Mesendoderm (in vitro differentiated cells): ENCODE measurements around the gene WDR26.

ENCODE experiments used
- DNase-seq: peaks from one replicate; pipeline ENCODE4 v3.0.0; 2013
- H2AK5ac ChIP-seq: 2 replicates; pipeline ENCODE4 v1.6.1; 2013; ENCODE audit warnings: low read length, inconsistent platforms
- H2BK120ac ChIP-seq: 2 replicates; pipeline ENCODE4 v1.6.1; 2013; ENCODE audit warnings: low read depth, mild to moderate bottlenecking, low read length, moderate library complexity, mixed read lengths
- H2BK15ac ChIP-seq: replicated peaks from 2 replicates; pipeline ENCODE4 v1.6.1; 2013; ENCODE audit warnings: low read depth, mild to moderate bottlenecking, moderate library complexity
- H2BK5ac ChIP-seq: 2 replicates; pipeline ENCODE4 v1.6.1; 2013; ENCODE audit warnings: low read length, inconsistent platforms
- H3K18ac ChIP-seq: 2 replicates; pipeline ENCODE4 v1.6.1; 2013; ENCODE audit warnings: mild to moderate bottlenecking, low read length, mixed read lengths
- H3K23ac ChIP-seq: one replicate; pipeline ENCODE4 v1.6.1; 2013; ENCODE audit warnings: low read length
- H3K27ac ChIP-seq: 2 replicates; pipeline ENCODE4 v1.5.1; 2013; ENCODE audit warnings: low read depth, mild to moderate bottlenecking, inconsistent platforms, low read length, moderate library complexity
- H3K27me3 ChIP-seq: 2 replicates; pipeline ENCODE4 v1.6.1; 2013; ENCODE audit warnings: low read length, control low read depth, mild to moderate bottlenecking, inconsistent platforms; ENCODE audit not compliant: insufficient read depth, poor library complexity
- H3K36me3 ChIP-seq: 2 replicates; pipeline ENCODE4 v1.6.1; 2013; ENCODE audit warnings: low read length, inconsistent platforms; ENCODE audit not compliant: control insufficient read depth, insufficient read depth
- H3K4ac ChIP-seq: one replicate; pipeline ENCODE4 v1.6.1; 2013; ENCODE audit warnings: low read depth, mild to moderate bottlenecking, low read length, moderate library complexity
- H3K4me1 ChIP-seq: 2 replicates; pipeline ENCODE4 v1.6.1; 2013; ENCODE audit warnings: low read depth, low read length, inconsistent platforms; ENCODE audit not compliant: control insufficient read depth
- H3K4me2 ChIP-seq: 2 replicates; pipeline ENCODE4 v1.6.1; 2013; ENCODE audit warnings: low read length
- H3K4me3 ChIP-seq: 2 replicates; pipeline ENCODE4 v1.5.1; 2013; ENCODE audit warnings: mild to moderate bottlenecking, low read length
- H3K56ac ChIP-seq: one replicate; pipeline ENCODE4 v1.6.1; 2013; ENCODE audit warnings: low read length
- H3K79me1 ChIP-seq: 2 replicates; pipeline ENCODE4 v1.6.1; 2013; ENCODE audit warnings: low read length, inconsistent platforms
- H3K79me2 ChIP-seq: 2 replicates; pipeline ENCODE4 v1.6.1; 2013; ENCODE audit warnings: mild to moderate bottlenecking, low read length; ENCODE audit not compliant: control insufficient read depth, insufficient read depth
- H3K9ac ChIP-seq: 2 replicates; pipeline ENCODE4 v1.6.1; 2013; ENCODE audit warnings: low read length, inconsistent platforms
- H4K5ac ChIP-seq: one replicate; pipeline ENCODE4 v1.6.1; 2013; ENCODE audit warnings: low read length
- H4K8ac ChIP-seq: one replicate; pipeline ENCODE4 v1.6.1; 2013; ENCODE audit warnings: low read depth, mild to moderate bottlenecking, control low read depth, low read length, moderate library complexity
- WGBS: extraction: QIAGEN DNeasy Blood & Tissue Kit; methylation state at CpG from one replicate; pipeline ENCODE4 v1.1.7; 2013; ENCODE audit warnings: low lambda C conversion rate, missing lambda C conversion rate; ENCODE audit not compliant: insufficient coverage; ENCODE audit errors: extremely low coverage; 5-methylcytosine and 5-hydroxymethylcytosine counted together

Gene WDR26

GRCh38 chr1:224472806-224473205, 38.2 kb upstream of the WDR26 start:
- Histone ChIP-seq H4K8ac (no peak overlapping the region), H3K9ac (no peak overlapping the region), H3K4me2 (no peak overlapping the region), H3K79me2 (no peaks in the 10 kb centered on the region), H3K18ac (no peak overlapping the region), H3K27me3 (no peaks in the 10 kb centered on the region), H3K36me3 (no peaks in the 10 kb centered on the region), H4K5ac (no peak overlapping the region), H3K4me1 (no peaks in the 10 kb centered on the region), H3K4ac (no peak overlapping the region), H2BK120ac (no peak overlapping the region), H3K4me3 (no peak overlapping the region), H2BK15ac (no peak overlapping the region), H3K79me1 (no peaks in the 10 kb centered on the region), H2AK5ac (no peak overlapping the region), H3K56ac (no peak overlapping the region), H3K23ac (no peak overlapping the region), H3K27ac (no peak overlapping the region), H2BK5ac (no peak overlapping the region)
- no peak for DNase-seq
- no CpG with 5 or more reads among the region's 1 CpG for WGBS

GRCh38 chr1:224466154-224466553, 31.6 kb upstream of the WDR26 start:
- Histone ChIP-seq H3K27me3 (no peaks in the 10 kb centered on the region), H4K8ac (no peak overlapping the region), H2BK120ac (no peak overlapping the region), H2BK5ac (no peak overlapping the region), H2AK5ac (no peak overlapping the region), H3K23ac (no peak overlapping the region), H3K18ac (no peak overlapping the region), H3K27ac (no peak overlapping the region), H2BK15ac (no peak overlapping the region), H3K79me2 (no peaks in the 10 kb centered on the region), H4K5ac (no peak overlapping the region), H3K4ac (no peak overlapping the region), H3K56ac (no peak overlapping the region), H3K4me1 (no peaks in the 10 kb centered on the region), H3K79me1 (no peaks in the 10 kb centered on the region), H3K4me2 (no peak overlapping the region), H3K9ac (no peak overlapping the region), H3K4me3 (no peak overlapping the region), H3K36me3 (no peaks in the 10 kb centered on the region)
- WGBS = no CpG with 5 or more reads among the region's 2 CpGs
- no peak for DNase-seq

GRCh38 chr1:224459966-224460365, 25.4 kb upstream of the WDR26 start:
- H3K4me1 ChIP-seq = peaks cover 3% of the 10 kb centered on the region
- no peak overlapping the region for H4K5ac ChIP-seq
- H2BK15ac ChIP-seq = no peak overlapping the region
- H3K9ac ChIP-seq = no peak overlapping the region
- H3K18ac ChIP-seq = no peak overlapping the region
- no peak overlapping the region for H3K4me3 ChIP-seq
- H3K79me2 ChIP-seq = no peaks in the 10 kb centered on the region
- no peak overlapping the region for H2AK5ac ChIP-seq
- no peaks in the 10 kb centered on the region for H3K27me3 ChIP-seq
- H3K4ac ChIP-seq = no peak overlapping the region
- H3K4me2 ChIP-seq = no peak overlapping the region
- no peak overlapping the region for H4K8ac ChIP-seq
- no peaks in the 10 kb centered on the region for H3K79me1 ChIP-seq
- H2BK120ac ChIP-seq = no peak overlapping the region
- H3K36me3 ChIP-seq = no peaks in the 10 kb centered on the region
- no peak overlapping the region for H3K56ac ChIP-seq
- H2BK5ac ChIP-seq = no peak overlapping the region
- no peak for DNase-seq
- no peak overlapping the region for H3K23ac ChIP-seq
- H3K27ac ChIP-seq = no peak overlapping the region
- WGBS = no CpG with 5 or more reads among the region's 5 CpGs

- Histone ChIP-seq H4K5ac (no peak overlapping the region), H3K18ac (no peak overlapping the region), H2BK120ac (no peak overlapping the region), H3K56ac (no peak overlapping the region), H3K9ac (no peak overlapping the region), H3K79me1 (no peaks in the 10 kb centered on the region), H4K8ac (no peak overlapping the region), H2BK15ac (no peak overlapping the region), H3K23ac (no peak overlapping the region), H2AK5ac (no peak overlapping the region), H3K4me1 (peaks cover 3% of the 10 kb centered on the region), H3K36me3 (no peaks in the 10 kb centered on the region), H3K27ac (no peak overlapping the region), H3K4me3 (no peak overlapping the region), H3K27me3 (no peaks in the 10 kb centered on the region), H2BK5ac (no peak overlapping the region), H3K4ac (no peak overlapping the region), H3K79me2 (no peaks in the 10 kb centered on the region), H3K4me2 (no peak overlapping the region)
- DNase-seq = no peak
- WGBS = no CpG with 5 or more reads among the region's 2 CpGs
Observed at GRCh38 chr1:224458996-224459395, 24.4 kb upstream of the WDR26 start.

- Histone ChIP-seq H3K79me2 (no peaks in the 10 kb centered on the region), H3K27ac (no peak overlapping the region), H3K79me1 (no peaks in the 10 kb centered on the region), H2BK5ac (no peak overlapping the region), H3K4me2 (no peak overlapping the region), H3K36me3 (no peaks in the 10 kb centered on the region), H3K18ac (no peak overlapping the region), H3K27me3 (no peaks in the 10 kb centered on the region), H3K4me1 (peaks cover 3% of the 10 kb centered on the region), H2BK120ac (no peak overlapping the region), H3K23ac (no peak overlapping the region), H3K4me3 (no peak overlapping the region), H3K9ac (no peak overlapping the region), H2BK15ac (no peak overlapping the region), H4K5ac (no peak overlapping the region), H3K56ac (peak overlapping the region; percentile 15), H2AK5ac (no peak overlapping the region), H3K4ac (no peak overlapping the region), H4K8ac (no peak overlapping the region)
- no CpG with 5 or more reads among the region's 4 CpGs for whole genome bisulfite sequencing
- DNase-seq = no peak
Observed at GRCh38 chr1:224458296-224458695, 23.7 kb upstream of the WDR26 start.

- no CpG with 5 or more reads among the region's 1 CpG for WGBS
Observed at GRCh38 chr1:224457782-224458144, 23.2 kb upstream of the WDR26 start.

More at GRCh38 chr1:224457782-224458144, 23.2 kb upstream of the WDR26 start:
- DNase-seq = no peak
- Histone ChIP-seq H3K23ac (no peak overlapping the region), H3K27me3 (no peaks in the 10 kb centered on the region), H2BK5ac (no peak overlapping the region), H3K4me1 (peaks cover 3% of the 10 kb centered on the region), H4K5ac (no peak overlapping the region), H3K4me2 (no peak overlapping the region), H2BK120ac (no peak overlapping the region), H2AK5ac (no peak overlapping the region), H3K18ac (no peak overlapping the region), H3K4me3 (no peak overlapping the region), H2BK15ac (no peak overlapping the region), H3K79me1 (no peaks in the 10 kb centered on the region), H3K27ac (no peak overlapping the region), H3K4ac (no peak overlapping the region), H3K9ac (no peak overlapping the region), H4K8ac (no peak overlapping the region), H3K79me2 (no peaks in the 10 kb centered on the region), H3K36me3 (no peaks in the 10 kb centered on the region), H3K56ac (no peak overlapping the region)
